Measurements from ENCODE around the gene ZNF32. TPM values are rescaled to one million over a fixed set of nuclear protein-coding genes. Genes with fewer than 3 reads are reported as not detected.

ZNF32 gene
- total RNA-seq, 1 experiment from 2014 or later = 16.7 TPM

DNA sequence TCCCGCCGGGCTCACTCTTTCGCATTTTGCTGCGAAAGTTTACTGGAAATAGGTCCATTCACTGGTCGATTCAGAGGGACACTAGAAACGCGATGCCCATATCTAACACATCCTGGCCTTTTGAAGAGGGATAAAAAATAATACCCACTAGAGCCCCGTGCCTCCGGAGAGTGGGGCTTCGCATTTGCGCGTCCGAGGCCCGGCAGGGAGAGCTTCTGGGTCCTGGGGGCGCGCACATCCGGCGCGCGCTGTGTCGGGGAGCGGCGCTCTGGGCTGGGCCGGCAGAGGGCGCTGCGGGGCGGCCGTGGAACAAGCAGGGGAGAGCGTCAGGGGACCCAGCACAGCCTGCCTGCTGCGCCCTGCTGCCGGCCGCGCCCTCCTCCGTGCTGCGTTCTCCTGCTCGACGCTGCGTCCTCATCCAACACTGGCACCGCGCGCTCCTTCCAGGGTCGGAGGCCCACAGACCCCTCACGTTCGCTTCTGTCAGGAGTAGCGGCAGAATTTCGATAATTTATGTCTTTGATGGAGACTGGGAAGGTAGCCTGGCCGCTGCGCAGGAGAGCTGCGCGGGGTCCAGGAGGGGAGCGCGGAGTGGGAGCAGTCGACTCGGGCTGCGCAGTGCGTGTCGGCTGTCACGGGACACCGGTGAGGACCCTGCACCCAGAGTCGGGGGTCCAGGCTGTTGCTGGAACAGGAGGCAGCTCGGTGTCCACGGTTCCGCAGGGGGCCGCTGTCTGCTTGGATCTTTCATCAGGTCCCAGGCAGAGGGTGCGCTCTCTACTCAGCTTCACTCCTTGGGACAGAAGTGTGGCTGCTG lies 41.5 kb upstream of the ZNF32 start:
- Histone ChIP-seq H3K4me3 (ENCODE audit: low read length) (peak overlapping the region; percentile 61), H3K27ac (ENCODE audit: low read length) (no peak overlapping the region), H3K27me3 (ENCODE audit: low read length) (peaks cover 23% of the 10 kb centered on the region), H2AFZ (ENCODE audit: low read length) (peak overlapping the region; percentile 86), H3F3A (ENCODE audit: low read length, unreplicated experiment) (no peaks in the 10 kb centered on the region), H3K4me1 (ENCODE audit: insufficient read depth, low read length) (0 out of 2 replicates have a peak, but pooled peaks cover 8% of the 10 kb centered on the region), H3K9me2 (replicated peaks; ENCODE audit: low read length) (no peaks in the 10 kb centered on the region), H3K4me2 (ENCODE audit: low read length) (peak overlapping the region; percentile 80), H3K9ac (ENCODE audit: low read length) (no peak overlapping the region), H3K79me2 (ENCODE audit: low read length) (no peaks in the 10 kb centered on the region), H4K20me1 (ENCODE audit: low read length) (no peaks in the 10 kb centered on the region), H3K9me3 (ENCODE audit: low read length) (no peaks in the 10 kb centered on the region), H3K36me3 (ENCODE audit: low read depth, low read length) (no peaks in the 10 kb centered on the region)
- CTCF ChIA-PET = no interaction called here
- BruUV-seq (replicated peaks) = no TSS peak
- POLR2A ChIA-PET (ENCODE audit: unreplicated experiment) = no interaction called here
- intact Hi-C loops (cut with micrococcal nuclease) = loop anchor here (5.0 kb wide), 1 partner anchor 92 kb away; no protein-coding TSS in a partner anchor
- TF ChIP-seq, protein P1, sequence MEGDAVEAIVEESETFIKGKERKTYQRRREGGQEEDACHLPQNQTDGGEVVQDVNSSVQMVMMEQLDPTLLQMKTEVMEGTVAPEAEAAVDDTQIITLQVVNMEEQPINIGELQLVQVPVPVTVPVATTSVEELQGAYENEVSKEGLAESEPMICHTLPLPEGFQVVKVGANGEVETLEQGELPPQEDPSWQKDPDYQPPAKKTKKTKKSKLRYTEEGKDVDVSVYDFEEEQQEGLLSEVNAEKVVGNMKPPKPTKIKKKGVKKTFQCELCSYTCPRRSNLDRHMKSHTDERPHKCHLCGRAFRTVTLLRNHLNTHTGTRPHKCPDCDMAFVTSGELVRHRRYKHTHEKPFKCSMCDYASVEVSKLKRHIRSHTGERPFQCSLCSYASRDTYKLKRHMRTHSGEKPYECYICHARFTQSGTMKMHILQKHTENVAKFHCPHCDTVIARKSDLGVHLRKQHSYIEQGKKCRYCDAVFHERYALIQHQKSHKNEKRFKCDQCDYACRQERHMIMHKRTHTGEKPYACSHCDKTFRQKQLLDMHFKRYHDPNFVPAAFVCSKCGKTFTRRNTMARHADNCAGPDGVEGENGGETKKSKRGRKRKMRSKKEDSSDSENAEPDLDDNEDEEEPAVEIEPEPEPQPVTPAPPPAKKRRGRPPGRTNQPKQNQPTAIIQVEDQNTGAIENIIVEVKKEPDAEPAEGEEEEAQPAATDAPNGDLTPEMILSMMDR (conservative IDR thresholded peaks at IDR 0.05; ENCODE audit: low read depth, low read length) = peak; percentile 79
- no peak for TF ChIP-seq EZH2 (IDR thresholded peaks at IDR 0.05; ENCODE audit: low read length, unreplicated experiment)
- DNase-seq (peak; percentile 66), ATAC-seq (peak; percentile 86)

DNA sequence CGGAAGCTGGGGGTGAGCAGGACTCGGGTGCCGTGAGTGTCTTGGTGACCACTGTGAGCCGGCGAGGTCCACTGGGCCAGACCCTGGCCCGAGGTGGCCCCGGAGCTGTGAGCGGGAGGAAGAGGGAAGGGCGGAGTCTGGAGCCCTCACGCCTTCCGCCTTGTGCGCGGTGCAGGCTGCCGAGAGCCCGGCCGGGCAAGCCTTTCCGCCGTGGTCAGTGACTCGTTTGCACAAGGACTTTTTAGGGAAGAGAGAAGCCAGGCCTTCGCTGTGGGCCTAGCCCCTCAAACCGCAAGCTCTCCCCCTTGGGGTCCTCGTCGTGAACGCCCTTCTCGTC lies 40.9 kb upstream of the ZNF32 start:
- peak; percentile 14 for DNase-seq
- BruUV-seq (replicated peaks) = no TSS peak
- H3K4me1 ChIP-seq (ENCODE audit: insufficient read depth, low read length) = 0 out of 2 replicates have a peak, but pooled peaks cover 8% of the 10 kb centered on the region
- H3K9me2 ChIP-seq (replicated peaks; ENCODE audit: low read length) = no peaks in the 10 kb centered on the region
- ATAC-seq = no peak; the same call in 1 of the 2 replicates
- H3K4me3 ChIP-seq (ENCODE audit: low read length) = peak overlapping the region; percentile 61
- POLR2A ChIA-PET (ENCODE audit: unreplicated experiment) = no interaction called here
- H3K27me3 ChIP-seq (ENCODE audit: low read length) = peaks cover 19% of the 10 kb centered on the region
- intact Hi-C loops (cut with micrococcal nuclease) = no loop called here
- no peaks in the 10 kb centered on the region for H3K36me3 ChIP-seq (ENCODE audit: low read depth, low read length)
- H3K9me3 ChIP-seq (ENCODE audit: low read length) = no peaks in the 10 kb centered on the region
- CTCF ChIA-PET = no interaction called here
- TF ChIP-seq, protein P1 (conservative IDR thresholded peaks at IDR 0.05; ENCODE audit: low read depth, low read length) = no peak
- no peak for TF ChIP-seq EZH2 (IDR thresholded peaks at IDR 0.05; ENCODE audit: low read length, unreplicated experiment)
- no peak for TF ChIP-seq EZH2phosphoT487 (IDR thresholded peaks at IDR 0.05; ENCODE audit: borderline replicate concordance, low read length)
- H3K79me2 ChIP-seq (ENCODE audit: low read length) = no peaks in the 10 kb centered on the region
- peak overlapping the region; percentile 86 for H2AFZ ChIP-seq (ENCODE audit: low read length)
- no peaks in the 10 kb centered on the region for H4K20me1 ChIP-seq (ENCODE audit: low read length)
- H3F3A ChIP-seq (ENCODE audit: low read length, unreplicated experiment) = no peaks in the 10 kb centered on the region
- H3K4me2 ChIP-seq (ENCODE audit: low read length) = peak overlapping the region; percentile 80
- H3K27ac ChIP-seq (ENCODE audit: low read length) = no peak overlapping the region
- H3K9ac ChIP-seq (ENCODE audit: low read length) = no peak overlapping the region

DNA sequence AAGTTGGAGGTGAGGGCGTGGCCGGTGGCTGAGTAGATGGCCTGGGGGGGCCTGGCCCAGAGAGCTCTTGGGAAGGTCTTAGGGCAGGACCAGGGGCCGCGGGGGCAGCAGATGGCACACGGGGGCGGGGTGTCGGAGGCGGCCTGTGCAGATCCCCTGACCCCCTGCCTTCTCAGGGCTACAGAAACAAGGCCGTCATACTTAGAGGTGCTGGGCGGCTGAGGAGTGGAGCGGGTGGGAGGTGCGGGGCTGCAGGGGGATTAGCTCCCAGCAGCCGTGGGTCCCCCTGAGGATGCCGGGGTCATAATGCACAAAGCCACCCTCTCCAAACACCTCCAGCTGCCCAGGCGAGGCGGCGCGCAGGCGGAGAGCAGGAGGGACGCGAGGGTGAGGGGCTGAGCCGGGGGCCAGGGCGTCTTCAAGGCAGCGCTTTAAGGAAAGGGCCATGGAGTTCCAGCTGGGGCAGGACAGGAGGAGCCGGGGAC lies 40.4 kb upstream of the ZNF32 start:
- ChIA-PET CTCF (no interaction called here), POLR2A (ENCODE audit: unreplicated experiment) (no interaction called here)
- BruUV-seq (replicated peaks) = no TSS peak
- H3K27me3 ChIP-seq (ENCODE audit: low read length) = peaks cover 19% of the 10 kb centered on the region
- H3K9ac ChIP-seq (ENCODE audit: low read length) = no peak overlapping the region
- DNase-seq (no peak), ATAC-seq (no peak)
- no peak overlapping the region for H3K4me3 ChIP-seq (ENCODE audit: low read length)
- H3K36me3 ChIP-seq (ENCODE audit: low read depth, low read length) = no peaks in the 10 kb centered on the region
- H3K4me1 ChIP-seq (ENCODE audit: insufficient read depth, low read length) = 0 out of 2 replicates have a peak, but pooled peaks cover 8% of the 10 kb centered on the region
- no peak overlapping the region for H3K4me2 ChIP-seq (ENCODE audit: low read length)
- no peaks in the 10 kb centered on the region for H3K9me3 ChIP-seq (ENCODE audit: low read length)
- H3K79me2 ChIP-seq (ENCODE audit: low read length) = no peaks in the 10 kb centered on the region
- TF ChIP-seq EZH2 (IDR thresholded peaks at IDR 0.05; ENCODE audit: low read length, unreplicated experiment) = no peak
- no peak for TF ChIP-seq EZH2phosphoT487 (IDR thresholded peaks at IDR 0.05; ENCODE audit: borderline replicate concordance, low read length)
- TF ChIP-seq, protein P1 (conservative IDR thresholded peaks at IDR 0.05; ENCODE audit: low read depth, low read length) = no peak
- H3K9me2 ChIP-seq (replicated peaks; ENCODE audit: low read length) = no peaks in the 10 kb centered on the region
- no peak overlapping the region for H2AFZ ChIP-seq (ENCODE audit: low read length)
- H4K20me1 ChIP-seq (ENCODE audit: low read length) = no peaks in the 10 kb centered on the region
- no peak overlapping the region for H3K27ac ChIP-seq (ENCODE audit: low read length)
- intact Hi-C loops (cut with micrococcal nuclease) = no loop called here
- no peaks in the 10 kb centered on the region for H3F3A ChIP-seq (ENCODE audit: low read length, unreplicated experiment)
